GM18907 (cell line): ENCODE measurements around the gene C9orf43.
"Not testable (repeated sequence)": the region's sequence is repeated elsewhere in the genome, so short reads cannot be mapped to it uniquely, and the experiment has no call there.

ENCODE experiments used
- ATAC-seq: cut with Tn5 transposase; IDR thresholded peaks from one replicate; pipeline ENCODE4 v1.9.1; 2021; ENCODE audit warnings: mild to moderate bottlenecking, moderate library complexity; ENCODE audit not compliant: unreplicated experiment

C9orf43 gene

DNA sequence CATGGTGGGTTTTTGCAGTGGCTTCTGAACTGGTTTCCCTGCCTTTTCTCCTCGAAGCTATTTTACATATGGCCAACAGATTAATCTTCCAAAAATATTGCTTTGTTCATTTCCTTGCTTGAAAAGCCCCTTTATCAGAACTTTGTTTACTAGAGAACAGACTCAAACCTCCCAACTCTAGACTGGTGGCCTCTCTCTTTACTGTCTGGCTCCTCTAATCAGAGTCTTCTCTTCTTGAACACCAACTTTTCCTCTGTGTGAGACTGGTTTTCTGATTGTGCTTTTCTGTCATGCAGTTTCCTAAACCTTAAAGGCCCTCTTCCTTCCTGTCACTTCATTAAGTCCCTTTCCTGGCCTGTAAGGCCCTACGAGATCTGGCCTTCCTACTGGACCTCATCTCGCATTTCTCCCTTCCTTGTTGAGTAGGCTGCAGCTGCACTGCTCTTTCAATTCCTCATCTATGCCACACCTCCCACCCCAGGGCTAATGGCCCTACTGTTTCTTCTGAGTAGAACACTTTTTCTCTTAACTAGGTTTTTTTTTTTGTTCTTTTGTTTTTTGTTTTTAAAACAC, 5.7 kb downstream of the C9orf43 start:
- ATAC-seq, result peak; percentile 88

GRCh38 chr9:113417370-113417769, 6.8 kb downstream of the C9orf43 start:
- no peak for ATAC-seq

GRCh38 chr9:113421726-113422125, 11.2 kb downstream of the C9orf43 start:
- no peak for ATAC-seq

DNA sequence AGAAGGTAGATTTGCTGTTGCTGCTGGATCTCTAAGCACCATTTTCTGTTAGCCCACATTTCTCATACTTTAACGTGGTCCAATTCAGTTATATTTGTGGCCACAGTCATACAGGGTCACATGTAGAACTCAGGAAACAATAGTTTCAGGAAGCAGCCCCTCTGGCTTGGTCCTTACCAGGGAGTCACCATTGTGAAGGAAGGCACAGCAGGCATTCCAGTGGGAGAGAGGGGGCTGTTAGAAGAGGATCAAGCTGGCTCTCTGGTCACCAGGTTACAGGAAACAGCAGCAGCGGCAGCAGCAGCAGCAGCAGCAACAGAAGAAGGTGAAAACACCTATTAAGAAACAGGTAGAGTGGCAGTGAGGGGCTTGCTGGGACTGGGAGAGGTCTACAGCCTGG, 14.5 kb downstream of the C9orf43 start:
- no peak for ATAC-seq

DNA sequence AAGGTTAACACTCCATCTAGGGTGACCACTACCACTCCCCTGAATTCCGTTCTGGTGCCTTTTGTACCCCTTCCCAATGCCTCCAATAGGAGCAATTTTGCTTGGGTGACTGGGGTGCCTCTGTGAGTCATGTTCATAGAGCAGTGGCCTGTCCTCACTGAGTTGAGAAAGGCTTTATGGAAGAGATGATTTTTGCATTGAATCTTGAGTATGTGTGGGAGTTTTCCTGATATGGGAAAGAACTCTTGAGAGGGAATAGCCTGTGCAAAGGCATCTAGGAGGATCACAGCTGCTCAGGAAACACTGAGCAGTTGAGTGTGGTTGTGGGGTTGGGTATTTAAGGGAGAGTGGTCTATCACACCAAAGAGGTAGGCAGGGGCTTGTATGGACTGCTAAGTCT, 16.2 kb downstream of the C9orf43 start:
- no peak for ATAC-seq

GRCh38 chr9:113427629-113428028, 17.1 kb downstream of the C9orf43 start:
- ATAC-seq, result no peak

- no peak for ATAC-seq
Measured at GRCh38 chr9:113428062-113428615, 17.6 kb downstream of the C9orf43 start.

DNA sequence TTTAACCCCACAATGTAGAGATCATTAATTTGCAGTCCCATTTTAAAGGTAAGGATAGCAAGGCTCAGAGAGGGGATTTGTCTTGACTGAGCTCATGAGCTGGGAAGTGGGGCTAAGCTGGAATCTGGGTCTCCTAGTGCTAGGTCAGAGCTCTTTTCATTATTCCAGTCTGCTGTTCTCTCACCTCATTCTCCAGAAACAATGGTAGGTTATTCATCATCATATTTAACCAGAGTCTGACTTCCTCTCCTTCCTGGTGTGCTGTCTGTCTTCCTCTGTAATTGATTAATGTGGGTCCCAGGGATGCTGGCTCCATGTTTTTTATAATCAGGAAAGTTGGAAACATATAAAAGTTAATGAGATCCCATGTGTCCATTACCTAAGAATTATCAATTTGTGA, 20.6 kb downstream of the C9orf43 start:
- ATAC-seq, result no peak

- ATAC-seq, result no peak
Measured at GRCh38 chr9:113436728-113437515, 26.4 kb downstream of the C9orf43 start.

DNA sequence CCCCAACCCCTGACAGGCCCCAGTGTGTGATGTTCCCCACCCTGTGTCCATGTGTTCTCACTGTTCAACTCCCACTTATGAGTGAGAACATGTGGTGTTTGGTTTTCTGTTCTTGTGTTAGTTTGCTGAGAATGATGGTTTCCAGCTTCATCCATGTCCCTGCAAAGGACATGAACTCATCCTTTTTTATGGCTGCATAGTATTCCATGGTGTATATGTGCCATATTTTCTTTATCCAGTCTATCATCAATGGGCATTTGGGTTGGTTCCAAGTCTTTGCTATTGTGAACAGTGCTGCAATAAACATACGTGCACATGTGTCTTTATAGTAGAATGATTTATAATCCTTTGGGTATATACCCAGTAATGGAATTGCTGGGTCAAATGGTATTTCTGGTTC, 27.2 kb downstream of the C9orf43 start:
- ATAC-seq, result not testable (repeated sequence)

GRCh38 chr9:113444736-113445135, 34.2 kb downstream of the C9orf43 start:
- ATAC-seq, result no peak

DNA sequence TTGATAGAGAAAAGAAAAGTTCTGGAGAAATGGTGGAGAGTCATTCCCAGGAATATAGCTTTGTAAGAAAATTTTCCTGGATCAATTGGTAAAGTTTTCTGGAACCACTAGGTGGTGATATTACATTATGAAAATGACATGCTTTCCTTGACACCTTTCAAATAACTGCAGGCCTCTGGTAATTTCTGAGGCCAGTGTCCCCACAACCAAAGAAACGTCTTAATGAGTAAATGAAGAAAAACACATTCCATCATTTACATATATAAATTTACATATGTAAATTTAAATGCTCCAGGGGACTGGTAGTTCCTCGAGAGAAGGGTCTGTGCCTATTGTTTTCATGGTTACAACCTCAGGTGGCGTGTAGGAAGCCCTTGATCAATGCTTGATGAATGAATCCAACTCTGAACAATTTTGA, 35.8 kb downstream of the C9orf43 start:
- ATAC-seq, result no peak

GRCh38 chr9:113449376-113449775, 38.8 kb downstream of the C9orf43 start:
- no peak for ATAC-seq

- ATAC-seq, result no peak
Measured at GRCh38 chr9:113452113-113452605, 41.6 kb downstream of the C9orf43 start.

GRCh38 chr9:113454914-113455761, 44.6 kb downstream of the C9orf43 start:
- no peak for ATAC-seq

DNA sequence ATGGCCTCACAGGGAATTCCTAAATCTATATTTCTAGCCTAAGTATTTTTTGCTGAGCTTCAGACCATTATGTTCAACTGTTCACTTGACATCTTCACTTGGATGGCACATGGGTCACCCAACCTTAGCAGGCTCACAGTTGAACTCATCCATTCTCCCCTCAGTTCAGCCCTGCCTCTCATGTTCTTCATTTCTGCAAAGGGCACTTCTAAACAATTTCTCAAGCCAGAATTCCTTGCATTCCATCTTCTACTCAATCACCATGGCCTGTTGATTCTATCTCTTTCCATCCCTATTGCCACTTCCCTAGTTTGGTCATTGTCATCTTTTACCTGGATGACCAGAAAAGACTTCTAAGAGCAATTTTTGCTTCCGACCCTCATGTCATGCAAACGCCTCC, 45.7 kb downstream of the C9orf43 start:
- ATAC-seq, result no peak

DNA sequence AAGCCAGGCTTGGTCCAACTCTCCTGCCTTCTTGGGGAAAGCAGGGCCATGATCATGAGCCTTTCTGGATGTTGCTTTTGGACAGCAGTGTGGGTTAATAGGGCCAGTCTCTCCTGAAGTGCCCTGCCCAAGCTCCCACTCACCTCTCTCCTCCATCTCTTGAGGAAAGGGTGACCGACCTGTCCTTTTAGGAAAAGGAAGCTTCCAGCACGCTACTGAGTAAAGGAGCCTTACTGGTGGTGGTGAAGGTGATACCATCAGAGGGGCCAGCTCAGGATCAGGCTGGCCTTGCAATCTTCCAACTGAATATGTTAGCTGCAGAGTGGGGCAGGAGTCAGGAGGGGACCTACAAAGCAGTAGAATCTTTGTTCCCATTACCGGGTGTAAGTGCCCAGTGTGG, 50.7 kb downstream of the C9orf43 start:
- no peak for ATAC-seq

GRCh38 chr9:113461943-113462342, 51.4 kb downstream of the C9orf43 start:
- no peak for ATAC-seq

DNA sequence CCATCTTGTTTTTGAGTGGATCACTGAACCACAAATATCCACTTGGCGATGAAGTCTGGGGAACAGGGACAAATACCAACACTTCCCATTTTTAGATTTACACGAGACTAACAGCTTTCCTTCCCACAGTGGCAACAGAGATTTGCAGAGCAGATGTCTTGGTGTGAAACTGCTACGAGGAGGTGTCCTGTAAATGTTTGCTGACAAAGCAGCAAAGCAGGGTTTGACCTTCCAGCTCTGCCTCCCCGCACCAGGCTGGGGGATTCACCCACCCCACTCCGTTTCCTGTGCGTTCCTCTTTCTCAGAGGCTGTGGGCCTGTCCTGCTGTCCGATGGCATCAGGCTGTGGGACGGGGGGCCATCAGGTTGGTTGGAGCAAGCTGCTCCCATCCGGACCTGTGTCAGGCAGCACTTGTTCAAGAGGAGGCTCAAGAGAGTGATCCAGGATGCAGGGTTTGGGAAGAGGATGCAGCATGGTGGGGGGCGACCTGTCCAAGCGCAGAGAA, 52.3 kb downstream of the C9orf43 start:
- no peak for ATAC-seq

DNA sequence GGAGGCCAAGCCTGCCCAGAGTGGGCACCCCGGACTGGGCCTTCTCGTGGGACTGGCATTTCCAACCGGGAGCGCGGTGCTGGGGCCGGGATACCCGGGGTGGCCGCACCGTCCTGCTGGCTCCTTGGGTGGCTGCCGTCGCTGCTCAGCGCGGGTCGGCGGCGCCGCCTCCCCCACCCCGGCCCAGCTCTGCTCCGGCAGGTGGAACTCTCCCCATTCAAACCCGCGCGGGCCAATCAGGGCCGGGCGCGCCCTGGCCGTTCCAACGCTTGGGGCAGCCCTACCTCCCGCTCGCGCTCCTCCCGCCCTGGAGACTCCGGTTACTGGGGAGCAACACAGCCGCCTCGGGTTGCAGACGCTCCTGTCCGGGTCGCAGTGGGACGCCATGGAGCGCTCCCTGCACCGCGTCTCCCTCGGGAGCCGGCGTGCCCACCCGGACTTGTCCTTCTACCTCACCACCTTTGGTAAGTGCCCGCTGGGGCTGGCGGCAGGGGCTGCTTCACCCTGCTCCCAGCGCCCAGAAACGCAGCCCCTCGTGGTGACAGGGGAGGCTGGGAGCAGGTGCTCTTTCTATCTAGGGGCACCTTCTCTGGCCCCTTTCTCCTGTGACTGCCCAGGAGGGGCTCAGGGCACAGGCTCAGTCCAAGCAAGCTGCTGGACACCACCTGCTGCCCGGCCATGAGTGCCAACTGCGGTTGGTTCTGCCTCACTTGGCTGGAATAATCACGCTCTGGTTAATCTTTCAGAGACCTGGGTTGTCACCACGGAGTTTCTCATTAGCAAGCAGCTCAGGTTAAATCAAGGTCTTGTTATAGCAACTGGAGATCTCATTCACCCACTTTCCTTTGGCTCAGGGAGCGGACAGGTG, 53.1 kb downstream of the C9orf43 start, which contains the start of gene RGS3:
Gene RGS3, plus strand, starts transcription at position 310 of the 868 bp plus-strand sequence. Its CDS starts 76 bp downstream, at position 386.
- no peak for ATAC-seq
